K562 (cell line): ENCODE results near the gene ASMTL. TPM values are rescaled to one million over a fixed set of nuclear protein-coding genes. Genes with fewer than 3 reads are reported as not detected.

Experiments
- ARHGAP35 ChIP-seq: fragments of 450-650 bp; IDR thresholded peaks from 2 replicates; pipeline ENCODE4 v1.6.1; 2018; ENCODE audit not compliant: partially characterized antibody
- ESRRB ChIP-seq: fragments of 250-450 bp; sonication (Bioruptor Pico); IDR thresholded peaks from 2 replicates; pipeline ENCODE4 v1.5.0; 2020; ENCODE audit warnings: mild to moderate bottlenecking, moderate library complexity, borderline replicate concordance
- KDM5B ChIP-seq: fragments of 200-600 bp; sonication (generic); IDR thresholded peaks from 2 replicates; pipeline ENCODE4 v1.6.1; 2012; ENCODE audit warnings: low read depth, mild to moderate bottlenecking, moderate library complexity, low read length, control low read depth, inconsistent platforms; ENCODE audit not compliant: insufficient replicate concordance
- MYBL2 ChIP-seq, 2 experiments: fragments of 450-650 bp in 1 of 2; sonication (generic) in 1 of 2; formaldehyde crosslinking in 1 of 2; IDR thresholded peaks; 2 replicates each; pipeline versions ENCODE4 v1.6.1 to v1.8.1; 2017 to 2022; ENCODE audit warnings: borderline replicate concordance in 1 of 2, inconsistent platforms in 1 of 2, low read depth in 1 of 2, mild to moderate bottlenecking in 1 of 2, missing genetic modification reagents in 1 of 2, moderate library complexity in 1 of 2
- POLR2AphosphoS5 ChIP-seq: IDR thresholded peaks from 2 replicates; pipeline ENCODE4 v1.6.1; 2011; ENCODE audit warnings: mild to moderate bottlenecking, low read depth, low read length, moderate library complexity; ENCODE audit not compliant: control insufficient read depth, insufficient read depth
- POLR2B ChIP-seq: fragments of 450-650 bp; IDR thresholded peaks from 2 replicates; pipeline ENCODE4 v1.6.1; 2018; ENCODE audit warnings: low read depth; ENCODE audit not compliant: partially characterized antibody
- POLR3G ChIP-seq: IDR thresholded peaks from 2 replicates; pipeline ENCODE4 v1.6.1; 2011; ENCODE audit not compliant: insufficient read length, insufficient replicate concordance; ENCODE audit errors: extremely low read depth
- PRPF4 ChIP-seq: fragments of 200-400 bp; formaldehyde crosslinking; IDR thresholded peaks from one replicate; pipeline ENCODE4 v1.6.1; 2017; ENCODE audit warnings: low read length, low read depth, mild to moderate bottlenecking; ENCODE audit not compliant: insufficient read depth, poor library complexity, severe bottlenecking
- RBFOX2 ChIP-seq: fragments of 200-400 bp; formaldehyde crosslinking; IDR thresholded peaks from 2 replicates; pipeline ENCODE4 v1.6.1; 2017; ENCODE audit warnings: low read depth, mild to moderate bottlenecking, low read length, moderate library complexity
- RFX1 ChIP-seq: fragments of 450-650 bp; IDR thresholded peaks from 2 replicates; pipeline ENCODE4 v1.6.1; 2016; ENCODE audit warnings: mild to moderate bottlenecking, moderate library complexity
- RREB1 ChIP-seq: fragments of 250-450 bp; sonication (Bioruptor Pico); IDR thresholded peaks from 2 replicates; pipeline ENCODE4 v1.4.0; 2020
- SUPT5H ChIP-seq: fragments of 450-650 bp; IDR thresholded peaks from 2 replicates; pipeline ENCODE4 v1.6.1; 2016
- TAF1 ChIP-seq: IDR thresholded peaks from 2 replicates; pipeline ENCODE4 v1.6.1; 2011; ENCODE audit warnings: mild to moderate bottlenecking, low read length, moderate library complexity; ENCODE audit not compliant: insufficient read depth, control insufficient read depth, severe bottlenecking; ENCODE audit errors: extremely low read depth
- TCF3 ChIP-seq: sonication (generic); formaldehyde crosslinking; IDR thresholded peaks from 2 replicates; pipeline ENCODE4 v1.4.0; 2020; ENCODE audit warnings: mild to moderate bottlenecking, missing genetic modification reagents
- TRIM28 ChIP-seq: fragments of 450-650 bp; IDR thresholded peaks from 2 replicates; pipeline ENCODE4 v1.6.1; 2017
- XRCC3 ChIP-seq: fragments of 450-650 bp; IDR thresholded peaks from 2 replicates; pipeline ENCODE4 v1.6.1; 2017; ENCODE audit warnings: mild to moderate bottlenecking, moderate library complexity
- ZNF384 ChIP-seq: IDR thresholded peaks from 2 replicates; pipeline ENCODE4 v1.6.1; 2012; ENCODE audit warnings: low read depth, low read length, improper control_type of control experiment
- ZNF583 ChIP-seq: fragments of 250-450 bp; sonication (Bioruptor Pico); IDR thresholded peaks from 2 replicates; pipeline ENCODE4 v1.4.0; 2020
- ZNF764 ChIP-seq: fragments of 250-450 bp; sonication (Bioruptor Pico); IDR thresholded peaks from 2 replicates; pipeline ENCODE4 v1.4.0; 2020; ENCODE audit warnings: low read depth, mild to moderate bottlenecking, moderate library complexity
- polyA plus RNA-seq, 8 experiments: library from polyadenylated mRNA; depleted of rRNA in 4 of 8; stranded (reverse) in 5 of 8; unstranded in 3 of 8; fragments of >200 nt; fragmentation: Nextera tagmentation in 2 of 8; fragmentation: Illumina TruSeq in 1 of 8; extraction: Ambion mirVana in 2 of 8; extraction: Trizol in 1 of 8; gene quantifications; 2 replicates each; pipeline versions ENCODE4 v1.2.1 to v1.2.3, GENCODE V29; 2011 to 2014; ENCODE audit warnings: inconsistent platforms in 1 of 8, missing spikeins in 1 of 8
- total RNA-seq, 7 experiments: library from RNA; depleted of rRNA in 6 of 7; stranded (reverse); fragments of >200 nt in 6 of 7; fragmentation: Illumina TruSeq in 2 of 7; extraction: Trizol in 2 of 7; gene quantifications; 2 replicates each; pipeline versions ENCODE4 v1.2.1 to v1.2.3, GENCODE V29; 2011 to 2021; ENCODE audit warnings: low replicate concordance in 1 of 7
- TF ChIP-seq, protein P1 (sequence below): fragments of 250-450 bp; sonication (Bioruptor Pico); IDR thresholded peaks from 2 replicates; pipeline ENCODE4 v1.8.0; 2021; ENCODE audit warnings: moderate library complexity, mild to moderate bottlenecking, inconsistent platforms

Gene ASMTL
- total and polyA plus RNA-seq, 9 of the 15 experiments (the other 6 are each of a cell fraction or from before 2014, with no cell fraction given): 0.56 to 20.6 (median 7.6) TPM

GRCh38 chrX:1452516-1453394, at the start of gene ASMTL (continued):
- TF ChIP-seq ARHGAP35: no peak
- no peak for TF ChIP-seq ZNF764 (CRISPR knock-in tag)
- TF ChIP-seq TCF3: 0 out of 2 replicates have a peak, but pooled peaks have one; percentile 15
- peak; percentile 38; the same call in 1 of the 2 replicates for TF ChIP-seq POLR2AphosphoS5
- TF ChIP-seq, protein P1, sequence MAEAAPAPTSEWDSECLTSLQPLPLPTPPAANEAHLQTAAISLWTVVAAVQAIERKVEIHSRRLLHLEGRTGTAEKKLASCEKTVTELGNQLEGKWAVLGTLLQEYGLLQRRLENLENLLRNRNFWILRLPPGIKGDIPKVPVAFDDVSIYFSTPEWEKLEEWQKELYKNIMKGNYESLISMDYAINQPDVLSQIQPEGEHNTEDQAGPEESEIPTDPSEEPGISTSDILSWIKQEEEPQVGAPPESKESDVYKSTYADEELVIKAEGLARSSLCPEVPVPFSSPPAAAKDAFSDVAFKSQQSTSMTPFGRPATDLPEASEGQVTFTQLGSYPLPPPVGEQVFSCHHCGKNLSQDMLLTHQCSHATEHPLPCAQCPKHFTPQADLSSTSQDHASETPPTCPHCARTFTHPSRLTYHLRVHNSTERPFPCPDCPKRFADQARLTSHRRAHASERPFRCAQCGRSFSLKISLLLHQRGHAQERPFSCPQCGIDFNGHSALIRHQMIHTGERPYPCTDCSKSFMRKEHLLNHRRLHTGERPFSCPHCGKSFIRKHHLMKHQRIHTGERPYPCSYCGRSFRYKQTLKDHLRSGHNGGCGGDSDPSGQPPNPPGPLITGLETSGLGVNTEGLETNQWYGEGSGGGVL: no peak
- TF ChIP-seq KDM5B: peak; percentile 84
- TF ChIP-seq ZNF384: peak; percentile 91
- peak; percentile 53 for TF ChIP-seq POLR2B
- no peak for TF ChIP-seq XRCC3
- TF ChIP-seq ESRRB (CRISPR knock-in tag): no peak
- TF ChIP-seq TAF1: peak; percentile 76
- TF ChIP-seq MYBL2 (IDR thresholded peaks at IDR 0.05; ENCODE audit: low read depth): no peak
- no peak for TF ChIP-seq MYBL2 (CRISPR knock-in tag; IDR thresholded peaks at IDR 0.05; ENCODE audit: borderline replicate concordance)
- TF ChIP-seq TRIM28: no peak
- peak; percentile 93 for TF ChIP-seq RBFOX2
- peak; percentile 77 for TF ChIP-seq SUPT5H
- TF ChIP-seq RREB1 (CRISPR knock-in tag): no peak
- no peak for TF ChIP-seq PRPF4
- no peak for TF ChIP-seq POLR3G
- TF ChIP-seq ZNF583 (CRISPR knock-in tag): no peak
- TF ChIP-seq RFX1: no peak
